Fibroblast of villous mesenchyme (primary cell): Measurements from ENCODE around the gene CLDN19. TPM values are rescaled to one million over a fixed set of nuclear protein-coding genes. Genes with fewer than 3 reads are reported as not detected.
"Not testable (repeated sequence)": the region's sequence is repeated elsewhere in the genome, so short reads cannot be mapped to it uniquely, and the experiment has no call there.

Experiments used
- DNase-seq: peaks from one replicate; pipeline ENCODE4 v3.0.0-alpha.2; 2010; ENCODE audit warnings: low read depth
- H3K4me3 ChIP-seq: 2 replicates; pipeline ENCODE4 v1.5.1; 2011; ENCODE audit warnings: low read depth, mild to moderate bottlenecking, low read length
- total RNA-seq: library from RNA; depleted of rRNA; stranded (reverse); fragments of >200 nt; gene quantifications from 2 replicates; pipeline ENCODE4 v1.2.3, GENCODE V29; 2012
- TF ChIP-seq, protein P1 (sequence below): IDR thresholded peaks from 2 replicates; pipeline ENCODE4 v1.5.1; 2012; ENCODE audit warnings: low read depth, mild to moderate bottlenecking, low read length; ENCODE audit not compliant: insufficient read depth

The CLDN19 gene
- total RNA-seq, 1 donor, result not detected

GRCh38 chr1:42752284-42752683 lies 12.2 kb upstream of the CLDN19 start:
- DNase-seq, result no peak
- H3K4me3 ChIP-seq, result no peak overlapping the region
- TF ChIP-seq, protein P1, sequence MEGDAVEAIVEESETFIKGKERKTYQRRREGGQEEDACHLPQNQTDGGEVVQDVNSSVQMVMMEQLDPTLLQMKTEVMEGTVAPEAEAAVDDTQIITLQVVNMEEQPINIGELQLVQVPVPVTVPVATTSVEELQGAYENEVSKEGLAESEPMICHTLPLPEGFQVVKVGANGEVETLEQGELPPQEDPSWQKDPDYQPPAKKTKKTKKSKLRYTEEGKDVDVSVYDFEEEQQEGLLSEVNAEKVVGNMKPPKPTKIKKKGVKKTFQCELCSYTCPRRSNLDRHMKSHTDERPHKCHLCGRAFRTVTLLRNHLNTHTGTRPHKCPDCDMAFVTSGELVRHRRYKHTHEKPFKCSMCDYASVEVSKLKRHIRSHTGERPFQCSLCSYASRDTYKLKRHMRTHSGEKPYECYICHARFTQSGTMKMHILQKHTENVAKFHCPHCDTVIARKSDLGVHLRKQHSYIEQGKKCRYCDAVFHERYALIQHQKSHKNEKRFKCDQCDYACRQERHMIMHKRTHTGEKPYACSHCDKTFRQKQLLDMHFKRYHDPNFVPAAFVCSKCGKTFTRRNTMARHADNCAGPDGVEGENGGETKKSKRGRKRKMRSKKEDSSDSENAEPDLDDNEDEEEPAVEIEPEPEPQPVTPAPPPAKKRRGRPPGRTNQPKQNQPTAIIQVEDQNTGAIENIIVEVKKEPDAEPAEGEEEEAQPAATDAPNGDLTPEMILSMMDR, result no peak

DNA sequence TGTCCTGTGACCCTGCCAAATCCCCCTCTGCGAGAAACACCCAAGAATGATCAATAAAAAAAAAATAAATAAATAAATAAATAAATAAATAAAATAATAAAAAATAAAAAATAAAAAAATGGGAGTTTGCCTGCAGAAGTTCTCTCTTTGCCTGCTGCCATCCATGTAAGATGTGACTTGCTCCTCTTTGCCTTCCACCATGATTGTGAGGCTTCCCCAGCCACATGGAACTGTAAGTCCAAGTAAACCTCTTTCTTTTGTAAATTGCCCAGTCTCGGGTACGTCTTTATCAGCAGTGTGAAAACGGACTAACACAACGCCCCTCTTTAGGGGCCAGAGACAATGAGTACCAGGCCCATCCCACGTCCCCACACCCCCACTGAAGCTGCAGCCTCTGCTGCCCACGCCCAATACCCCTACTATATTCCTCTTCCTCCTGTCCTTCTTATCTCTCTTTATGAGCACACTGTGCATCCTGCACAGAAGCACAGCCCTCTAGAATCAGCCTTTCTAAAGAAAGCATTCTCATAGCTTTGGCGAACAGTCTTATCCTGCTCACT lies 11.6 kb upstream of the CLDN19 start:
- H3K4me3 ChIP-seq, DNase-seq: not testable (repeated sequence)

DNA sequence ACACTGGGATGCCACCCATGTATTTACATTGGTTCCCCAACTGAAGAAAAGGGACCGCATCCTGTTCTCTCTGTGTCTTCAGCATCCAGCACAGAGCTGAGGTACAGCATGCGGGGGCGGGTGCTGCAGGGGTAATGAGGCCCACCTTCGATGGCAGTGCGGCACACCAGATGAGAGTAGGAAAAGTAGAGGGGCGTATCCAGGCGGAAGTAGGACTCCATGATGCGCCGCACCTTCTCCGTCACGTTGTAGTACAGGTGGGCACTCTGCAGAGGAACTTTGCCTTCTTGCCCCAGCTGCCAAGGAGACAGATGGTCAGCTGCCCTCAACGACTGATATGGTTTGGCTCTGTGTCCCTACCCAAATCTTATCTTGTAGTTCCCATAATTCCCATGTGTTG lies 10.0 kb upstream of the CLDN19 start:
- TF ChIP-seq, protein P1, result no peak
- H3K4me3 ChIP-seq, result no peak overlapping the region
- DNase-seq, result no peak

GRCh38 chr1:42748461-42749410 lies 8.7 kb upstream of the CLDN19 start:
- no peak for DNase-seq
- H3K4me3 ChIP-seq, result no peak overlapping the region
- TF ChIP-seq, protein P1, result no peak

DNA sequence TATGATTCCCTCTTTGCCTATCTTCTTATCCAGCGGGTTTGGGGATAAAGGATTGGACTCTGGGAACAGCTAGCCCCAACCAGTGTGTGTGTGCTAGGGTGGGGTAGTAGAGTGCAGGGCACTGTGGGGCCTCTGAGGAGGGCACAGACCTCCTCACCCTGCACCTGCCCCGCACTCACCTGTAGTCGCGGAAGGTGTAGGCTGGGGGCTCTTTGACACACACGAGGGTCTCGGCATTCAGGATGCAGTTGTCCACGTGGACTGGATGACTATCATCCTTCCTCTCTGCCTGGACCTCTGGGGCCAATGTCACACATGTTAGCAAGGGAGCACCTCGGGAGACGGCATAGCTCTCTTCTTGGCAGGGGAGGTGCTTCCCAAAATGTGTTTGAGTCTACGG lies 8.0 kb upstream of the CLDN19 start:
- TF ChIP-seq, protein P1, result no peak
- DNase-seq, result no peak
- no peak overlapping the region for H3K4me3 ChIP-seq

GRCh38 chr1:42747125-42747524 lies 7.1 kb upstream of the CLDN19 start:
- DNase-seq, result no peak

DNA sequence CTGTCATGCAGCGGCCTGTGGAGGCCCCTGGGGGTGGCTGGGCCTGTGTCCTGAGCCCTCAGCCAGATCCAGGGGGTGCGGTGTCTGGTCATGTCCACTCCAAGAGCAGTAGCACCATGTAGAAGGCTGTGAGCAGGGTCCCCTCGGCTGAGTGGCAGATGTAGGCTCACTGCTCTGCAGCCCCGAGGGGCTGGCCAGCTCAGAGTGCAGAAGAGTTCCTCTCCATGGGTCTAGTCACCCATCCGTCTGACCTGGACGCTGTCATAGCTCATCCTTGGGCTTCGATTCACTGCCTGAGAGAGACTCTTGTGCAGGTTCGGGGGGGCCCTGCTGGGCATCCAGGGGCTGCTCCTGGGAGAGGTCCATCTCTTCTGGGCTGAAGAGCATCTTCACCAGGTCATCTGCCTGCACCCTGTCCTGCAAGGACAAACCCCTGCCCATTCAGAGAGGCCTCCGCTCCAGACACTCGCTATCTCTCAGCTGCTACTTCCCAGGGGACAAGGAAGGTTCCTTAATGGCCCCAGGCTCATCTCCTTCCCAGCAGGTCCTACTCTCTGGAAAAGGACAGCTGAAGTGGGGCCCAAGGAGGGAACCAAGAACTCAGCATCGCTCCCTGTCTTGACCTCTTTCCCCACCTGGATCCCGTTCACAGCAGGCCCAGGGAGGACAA lies 6.5 kb upstream of the CLDN19 start:
- no peak for DNase-seq
- H3K4me3 ChIP-seq, result no peak overlapping the region
- TF ChIP-seq, protein P1, result no peak

More at GRCh38 chr1:42747125-42747524, 7.1 kb upstream of the CLDN19 start:
- TF ChIP-seq, protein P1, result peak; percentile 66
- no peak overlapping the region for H3K4me3 ChIP-seq
